IgD-negative memory B cell (primary cell): ENCODE data around the gene MAN1A1. TPM values are rescaled to one million over a fixed set of nuclear protein-coding genes. Genes with fewer than 3 reads are reported as not detected.
A peak's percentile ranks its signal among the peaks of the same experiment; 100 is the strongest.
"Not testable (repeated sequence)": the region's sequence is repeated elsewhere in the genome, so short reads cannot be mapped to it uniquely, and the experiment has no call there.

Source experiments
- H3K27ac Mint-ChIP-seq, 3 donors: one replicate each; pipeline ENCODE4 v1.8.0; 2020 to 2022; ENCODE audit warnings: mild to moderate bottlenecking in 3 of 3, mixed read lengths in 3 of 3, moderate library complexity in 1 of 3
- H3K27me3 Mint-ChIP-seq: one replicate; pipeline ENCODE4 v1.8.0; 2021; ENCODE audit warnings: mixed read lengths
- H3K36me3 Mint-ChIP-seq: one replicate; pipeline ENCODE4 v1.8.0; 2020; ENCODE audit warnings: mild to moderate bottlenecking, mixed read lengths
- H3K4me1 Mint-ChIP-seq, 3 donors: one replicate each; pipeline ENCODE4 v1.8.0; 2020 to 2022; ENCODE audit warnings: mixed read lengths in 3 of 3, mild to moderate bottlenecking in 1 of 3
- H3K4me3 Mint-ChIP-seq, 4 donors: one replicate each; pipeline ENCODE4 v1.8.0; 2020 to 2022; ENCODE audit warnings: mild to moderate bottlenecking in 4 of 4, mixed read lengths in 4 of 4, moderate library complexity in 3 of 4
- H3K9me3 Mint-ChIP-seq, 3 donors: one replicate each; pipeline ENCODE4 v1.8.0; 2020 to 2021; ENCODE audit warnings: mixed read lengths in 3 of 3, mild to moderate bottlenecking in 1 of 3
- polyA plus RNA-seq: library from polyadenylated mRNA; unstranded; fragments of 300-500 nt; fragmentation: Illumina TruSeq; gene quantifications from one replicate; pipeline ENCODE4 v1.2.3, GENCODE V29; 2021

MAN1A1 gene
- polyA plus RNA-seq, result 16.9 TPM

- H3K36me3 Mint-ChIP-seq, result no peaks in the 10 kb centered on the region
- no peaks in the 10 kb centered on the region for H3K27me3 Mint-ChIP-seq
- peak within 1 kb of the TSS; percentile 88 to 98 (median 94) for H3K4me3 Mint-ChIP-seq
- H3K9me3 Mint-ChIP-seq, result no peaks in the 10 kb centered on the region
- H3K27ac Mint-ChIP-seq, result peak within 1 kb of the TSS; percentile 83 to 92 (median 85)
- peaks cover 16 to 42% (median 37%) of the 10 kb centered on the region in 3 donors for H3K4me1 Mint-ChIP-seq
Observed at GRCh38 chr6:119349361-119350201, at the start of gene MAN1A1. TSS of gene MAN1A1 (minus strand) at chr6:119349761. CDS start at chr6:119349065, 696 bp downstream.

- Mint-ChIP-seq H3K27ac (peak overlapping the region in 1 of 3 donors; percentile 45), H3K36me3 (no peaks in the 10 kb centered on the region), H3K4me1 (peaks cover 7 to 15% (median 10%) of the 10 kb centered on the region in 3 donors), H3K4me3 (no peak overlapping the region), H3K27me3 (no peaks in the 10 kb centered on the region), H3K9me3 (peaks cover 4 to 6% (median 6%) of the 10 kb centered on the region in 3 donors)
Observed at GRCh38 chr6:119395192-119395591, 45.6 kb upstream of the MAN1A1 start.

GRCh38 chr6:119390247-119390793 is 40.8 kb upstream of the MAN1A1 start:
- Mint-ChIP-seq H3K27ac (no peak overlapping the region), H3K4me1 (peaks cover 4 to 13% (median 7%) of the 10 kb centered on the region in 3 donors), H3K4me3 (no peak overlapping the region), H3K36me3 (peaks cover 5% of the 10 kb centered on the region), H3K27me3 (no peaks in the 10 kb centered on the region), H3K9me3 (peaks cover 0 to 7% (median 2%) of the 10 kb centered on the region in 3 donors)

- Mint-ChIP-seq H3K36me3 (peaks cover 11% of the 10 kb centered on the region), H3K27ac (no peak overlapping the region), H3K4me1 (no peaks in the 10 kb centered on the region), H3K27me3 (no peaks in the 10 kb centered on the region), H3K9me3 (peaks cover 0 to 10% (median 7%) of the 10 kb centered on the region in 3 donors), H3K4me3 (no peak overlapping the region)
Observed at GRCh38 chr6:119385994-119386393, 36.4 kb upstream of the MAN1A1 start.

- peaks cover 2 to 22% (median 14%) of the 10 kb centered on the region in 3 donors for H3K9me3 Mint-ChIP-seq
- no peak overlapping the region for H3K27ac Mint-ChIP-seq
- H3K4me3 Mint-ChIP-seq, result no peak overlapping the region
- no peaks in the 10 kb centered on the region for H3K4me1 Mint-ChIP-seq
- H3K36me3 Mint-ChIP-seq, result peaks cover 11% of the 10 kb centered on the region
- H3K27me3 Mint-ChIP-seq, result no peaks in the 10 kb centered on the region
Observed at GRCh38 chr6:119384444-119384843, 34.9 kb upstream of the MAN1A1 start.

- H3K4me3 Mint-ChIP-seq, result no peak overlapping the region
- H3K9me3 Mint-ChIP-seq, result peaks cover 2 to 23% (median 11%) of the 10 kb centered on the region in 3 donors
- peaks cover 6% of the 10 kb centered on the region for H3K36me3 Mint-ChIP-seq
Observed at GRCh38 chr6:119379809-119380208, 30.2 kb upstream of the MAN1A1 start.

GRCh38 chr6:119377043-119377442 is 27.5 kb upstream of the MAN1A1 start:
- not testable (repeated sequence) for H3K4me3 Mint-ChIP-seq, H3K27ac Mint-ChIP-seq, H3K36me3 Mint-ChIP-seq, H3K27me3 Mint-ChIP-seq, H3K4me1 Mint-ChIP-seq
- H3K9me3 Mint-ChIP-seq, result peaks cover 2 to 24% (median 11%) of the 10 kb centered on the region in 3 donors

More at GRCh38 chr6:119379809-119380208, 30.2 kb upstream of the MAN1A1 start:
- H3K27ac Mint-ChIP-seq, result peak overlapping the region in 1 of 3 donors; percentile 18
- no peaks in the 10 kb centered on the region for H3K4me1 Mint-ChIP-seq
- H3K27me3 Mint-ChIP-seq, result no peaks in the 10 kb centered on the region

GRCh38 chr6:119370080-119370479 is 20.5 kb upstream of the MAN1A1 start:
- peaks cover 0 to 8% (median 1%) of the 10 kb centered on the region in 3 donors for H3K9me3 Mint-ChIP-seq
- no peaks in the 10 kb centered on the region for H3K27me3 Mint-ChIP-seq
- H3K27ac Mint-ChIP-seq, result no peak overlapping the region
- no peak overlapping the region for H3K4me3 Mint-ChIP-seq
- H3K36me3 Mint-ChIP-seq, result peaks cover 8% of the 10 kb centered on the region
- H3K4me1 Mint-ChIP-seq, result peaks cover 0 to 3% (median 0%) of the 10 kb centered on the region in 3 donors

GRCh38 chr6:119368921-119369320 is 19.4 kb upstream of the MAN1A1 start:
- Mint-ChIP-seq H3K27me3 (no peaks in the 10 kb centered on the region), H3K36me3 (peaks cover 5% of the 10 kb centered on the region), H3K4me1 (no peaks in the 10 kb centered on the region), H3K27ac (no peak overlapping the region), H3K9me3 (peaks cover 0 to 8% (median 0%) of the 10 kb centered on the region in 3 donors), H3K4me3 (no peak overlapping the region)

GRCh38 chr6:119361209-119361608 is 11.6 kb upstream of the MAN1A1 start:
- Mint-ChIP-seq H3K27me3 (no peaks in the 10 kb centered on the region), H3K36me3 (peaks cover 2% of the 10 kb centered on the region), H3K9me3 (no peaks in the 10 kb centered on the region), H3K4me1 (peaks cover 4 to 18% (median 8%) of the 10 kb centered on the region in 3 donors), H3K27ac (no peak overlapping the region), H3K4me3 (no peak overlapping the region)

GRCh38 chr6:119360262-119360915 is 10.8 kb upstream of the MAN1A1 start:
- Mint-ChIP-seq H3K4me3 (no peak overlapping the region), H3K27ac (no peak overlapping the region), H3K4me1 (peaks cover 6 to 21% (median 9%) of the 10 kb centered on the region in 3 donors), H3K27me3 (no peaks in the 10 kb centered on the region), H3K36me3 (no peaks in the 10 kb centered on the region), H3K9me3 (no peaks in the 10 kb centered on the region)

GRCh38 chr6:119355890-119356289 is 6.3 kb upstream of the MAN1A1 start:
- peaks cover 10 to 38% (median 26%) of the 10 kb centered on the region in 3 donors for H3K4me1 Mint-ChIP-seq
- H3K9me3 Mint-ChIP-seq, result no peaks in the 10 kb centered on the region
- no peak overlapping the region for H3K27ac Mint-ChIP-seq
- H3K36me3 Mint-ChIP-seq, result no peaks in the 10 kb centered on the region
- no peaks in the 10 kb centered on the region for H3K27me3 Mint-ChIP-seq
- H3K4me3 Mint-ChIP-seq, result peak overlapping the region in 1 of 4 donors; percentile 19

GRCh38 chr6:119355157-119355556 is 5.6 kb upstream of the MAN1A1 start:
- Mint-ChIP-seq H3K4me1 (peaks cover 6 to 40% (median 24%) of the 10 kb centered on the region in 3 donors), H3K27me3 (no peaks in the 10 kb centered on the region), H3K27ac (no peak overlapping the region), H3K36me3 (no peaks in the 10 kb centered on the region), H3K4me3 (peak overlapping the region in 2 of 4 donors; percentile 57 to 67), H3K9me3 (no peaks in the 10 kb centered on the region)

GRCh38 chr6:119353696-119354095 is 4.1 kb upstream of the MAN1A1 start:
- Mint-ChIP-seq H3K4me1 (peaks cover 6 to 30% (median 18%) of the 10 kb centered on the region in 3 donors), H3K27ac (peak overlapping the region in 1 of 3 donors; percentile 65), H3K27me3 (no peaks in the 10 kb centered on the region), H3K9me3 (no peaks in the 10 kb centered on the region), H3K36me3 (no peaks in the 10 kb centered on the region), H3K4me3 (peak overlapping the region in 1 of 4 donors; percentile 21)

- peak overlapping the region in 1 of 4 donors; percentile 13 for H3K4me3 Mint-ChIP-seq
- no peaks in the 10 kb centered on the region for H3K9me3 Mint-ChIP-seq
- no peak overlapping the region for H3K27ac Mint-ChIP-seq
- H3K4me1 Mint-ChIP-seq, result peaks cover 6 to 30% (median 29%) of the 10 kb centered on the region in 3 donors
- H3K27me3 Mint-ChIP-seq, result no peaks in the 10 kb centered on the region
- no peaks in the 10 kb centered on the region for H3K36me3 Mint-ChIP-seq
Observed at GRCh38 chr6:119352001-119352400, 2.4 kb upstream of the MAN1A1 start.
